ENCODE results near the gene OR1F1. TPM values are rescaled to one million over a fixed set of nuclear protein-coding genes. Genes with fewer than 3 reads are reported as not detected.
A peak's percentile ranks its signal among the peaks of the same experiment; 100 is the strongest.
"Not testable (repeated sequence)": the region's sequence is repeated elsewhere in the genome, so short reads cannot be mapped to it uniquely, and the experiment has no call there.

Gene OR1F1
- total and polyA plus RNA-seq, 8 donors, result not detected

DNA sequence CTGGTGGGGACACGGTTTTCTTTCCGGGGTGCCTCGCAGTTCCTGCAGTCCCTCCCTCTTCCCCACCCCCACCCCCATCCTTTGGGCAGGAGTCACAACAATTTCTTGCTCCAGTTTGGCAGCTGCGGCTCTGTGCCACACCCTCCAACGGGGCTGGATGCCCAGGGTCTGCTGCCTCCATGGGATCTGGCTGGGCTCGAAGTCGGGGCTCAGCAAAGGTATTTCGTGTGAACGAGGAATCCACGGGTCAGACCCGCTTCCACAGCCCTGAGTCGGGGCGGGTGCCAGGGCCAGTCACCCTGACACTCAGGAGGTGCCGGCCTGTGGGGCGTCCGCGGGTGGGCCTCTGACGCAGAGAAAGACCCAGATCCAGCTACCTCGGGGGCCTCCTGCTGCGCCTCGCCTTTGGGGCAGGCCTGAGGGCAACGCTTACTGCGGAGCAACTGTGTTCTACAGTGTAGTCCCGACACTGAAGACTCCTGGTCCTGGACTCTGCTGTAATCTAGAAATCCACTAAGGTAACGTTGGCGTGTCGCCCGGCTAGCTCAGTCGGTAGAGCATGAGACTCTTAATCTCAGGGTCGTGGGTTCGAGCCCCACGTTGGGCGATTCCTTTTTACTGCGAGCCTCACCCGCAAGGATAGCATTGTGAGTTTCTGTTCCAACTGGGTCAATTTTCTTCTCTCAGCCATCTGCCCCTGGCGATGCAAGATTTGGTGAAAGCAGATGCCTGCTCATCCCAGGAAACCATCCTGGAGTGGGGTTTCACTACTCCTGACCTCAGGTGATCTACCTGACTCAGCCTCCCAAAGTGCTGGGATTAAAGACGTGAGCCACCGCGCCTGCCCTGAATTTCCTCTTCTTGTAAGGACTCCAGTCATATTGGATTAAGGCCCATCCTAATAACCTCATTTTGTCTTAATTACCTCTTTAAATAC, 12.6 kb upstream of the OR1F1 start:
- WGBS, 5 donors, result 10 to 18% (median 15%) methylated on average over 19 to 39 of the region's 39 CpGs
- no peak overlapping the region for H3K27ac ChIP-seq
- DNase-seq, result no peak
- no peaks in the 10 kb centered on the region for H3K36me3 ChIP-seq
- peaks cover 27 to 100% (median 89%) of the 10 kb centered on the region in 3 donors for H3K27me3 ChIP-seq
- TF ChIP-seq POLR2AphosphoS5 (IDR thresholded peaks at IDR 0.05), result no peak
- no peak for TF ChIP-seq POLR2A (IDR thresholded peaks at IDR 0.05)
- no peak for TF ChIP-seq CTCF (IDR thresholded peaks at IDR 0.05)
- no peak for TF ChIP-seq EP300 (IDR thresholded peaks at IDR 0.05)
- no peak overlapping the region for H3K4me3 ChIP-seq
- intact Hi-C loops (cut with DNase I; ENCODE audit: low total_unique reads), result no loop called here
- peaks cover 12 to 37% (median 28%) of the 10 kb centered on the region in 4 donors for H3K4me1 ChIP-seq
- no peaks in the 10 kb centered on the region for H3K9me3 ChIP-seq

DNA sequence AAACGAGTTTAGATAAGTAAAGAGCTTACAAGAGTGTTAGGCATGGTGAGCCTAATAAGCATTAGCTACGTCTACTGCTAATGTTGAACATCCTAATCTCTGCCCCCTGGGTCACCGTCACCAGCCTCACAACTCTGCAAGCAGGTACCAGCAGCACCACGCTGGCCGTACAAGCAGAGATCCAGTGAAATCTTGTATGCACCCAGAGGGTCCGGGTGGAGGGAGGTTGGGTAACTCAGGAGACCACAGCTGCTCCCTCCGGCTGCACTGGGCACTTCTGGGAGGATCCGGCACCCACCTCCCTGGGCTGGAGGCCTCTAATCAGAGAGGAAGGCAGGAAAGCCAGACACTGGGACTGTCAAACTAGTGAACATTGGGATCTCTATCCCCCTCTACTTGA, 8.4 kb upstream of the OR1F1 start:
- TF ChIP-seq POLR2AphosphoS5 (IDR thresholded peaks at IDR 0.05) (no peak), CTCF (IDR thresholded peaks at IDR 0.05) (no peak), POLR2A (IDR thresholded peaks at IDR 0.05) (no peak), EP300 (IDR thresholded peaks at IDR 0.05) (no peak)
- Histone ChIP-seq H3K27me3 (peaks cover 31 to 100% (median 87%) of the 10 kb centered on the region in 3 donors), H3K9me3 (peaks cover 0 to 8% (median 0%) of the 10 kb centered on the region in 4 donors), H3K27ac (no peak overlapping the region), H3K4me3 (no peak overlapping the region), H3K4me1 (peaks cover 14 to 26% (median 18%) of the 10 kb centered on the region in 4 donors), H3K36me3 (no peaks in the 10 kb centered on the region)
- 65 to 74% (median 69%) methylated on average over 6 to 8 of the region's 8 CpGs for WGBS, 5 donors
- intact Hi-C loops (cut with DNase I; ENCODE audit: low total_unique reads), result no loop called here
- no peak for DNase-seq

DNA sequence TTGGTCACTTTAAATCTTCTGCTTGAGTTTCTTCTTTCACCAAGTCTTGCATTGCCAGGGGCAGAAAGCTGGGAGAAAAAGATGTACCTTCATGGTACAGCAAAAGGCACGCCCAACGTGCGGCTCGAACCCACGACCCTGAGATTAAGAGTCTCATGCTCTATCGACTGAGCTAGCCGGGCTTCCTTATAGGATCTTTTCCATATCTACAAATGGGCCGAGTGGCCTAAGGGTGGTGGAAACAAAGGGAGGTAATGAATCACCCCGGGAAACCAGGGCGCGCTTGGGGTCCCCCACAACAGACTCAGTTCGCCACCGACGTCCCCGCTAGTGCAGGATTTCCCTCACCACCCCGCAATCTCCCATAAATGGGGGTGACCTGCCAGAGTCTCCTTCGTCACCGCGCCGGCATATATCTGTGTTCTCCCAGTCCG, 7.5 kb upstream of the OR1F1 start:
- peaks cover 14 to 19% (median 16%) of the 10 kb centered on the region in 4 donors for H3K4me1 ChIP-seq
- no peak overlapping the region for H3K27ac ChIP-seq
- 12 to 70% (median 33%) methylated on average over 21 of the region's 21 CpGs for WGBS, 5 donors
- TF ChIP-seq POLR2AphosphoS5 (IDR thresholded peaks at IDR 0.05) (no peak), EP300 (IDR thresholded peaks at IDR 0.05) (no peak), POLR2A (IDR thresholded peaks at IDR 0.05) (no peak), CTCF (IDR thresholded peaks at IDR 0.05) (no peak)
- no peaks in the 10 kb centered on the region for H3K36me3 ChIP-seq
- H3K27me3 ChIP-seq, result peaks cover 36 to 100% (median 82%) of the 10 kb centered on the region in 3 donors
- intact Hi-C loops (cut with DNase I; ENCODE audit: low total_unique reads), result no loop called here
- H3K4me3 ChIP-seq, result no peak overlapping the region
- no peak for DNase-seq
- H3K9me3 ChIP-seq, result peaks cover 0 to 8% (median 0%) of the 10 kb centered on the region in 4 donors

DNA sequence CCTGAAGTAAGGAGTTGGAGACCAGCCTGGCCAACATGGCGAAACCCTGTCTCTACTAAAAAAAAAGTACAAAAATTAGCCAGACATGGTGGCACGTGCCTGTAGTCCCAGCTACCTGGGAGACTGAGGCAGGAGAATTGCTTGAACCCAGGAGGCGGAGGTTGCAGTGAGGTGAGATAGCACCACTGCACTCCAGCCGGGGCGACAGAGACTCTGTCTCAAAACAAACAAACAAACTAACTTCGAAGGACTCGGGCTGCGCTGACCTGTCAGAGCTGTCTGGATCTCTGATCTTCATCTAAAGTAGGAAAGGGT, 5.8 kb upstream of the OR1F1 start:
- DNase-seq; H3K36me3 ChIP-seq; intact Hi-C loops (cut with DNase I; ENCODE audit: low total_unique reads); H3K27ac ChIP-seq: not testable (repeated sequence)
- peaks cover 36 to 100% (median 79%) of the 10 kb centered on the region in 3 donors for H3K27me3 ChIP-seq
- peaks cover 14 to 19% (median 16%) of the 10 kb centered on the region in 4 donors for H3K4me1 ChIP-seq
- H3K4me3 ChIP-seq, result peak overlapping the region in 1 of 4 donors; percentile 36
- WGBS, 5 donors, result 35 to 39% (median 35%) methylated on average over 8 of the region's 8 CpGs
- H3K9me3 ChIP-seq, result peaks cover 0 to 12% (median 5%) of the 10 kb centered on the region in 4 donors

Measured in stomach (tissue), 9 donors.